GM23338 (cell line): ENCODE measurements around the gene CDK7. TPM values are rescaled to one million over a fixed set of nuclear protein-coding genes. Genes with fewer than 3 reads are reported as not detected.

Source experiments
- ATAC-seq: fragments of 200-7000 bp; cut with Tn5 transposase; 3 replicates; pipeline ENCODE4 v1.9.1; 2020
- DNase-seq: peaks from one replicate; pipeline ENCODE4 v3.0.0-alpha.2; 2015; ENCODE audit warnings: low spot score
- H2AFZ ChIP-seq: fragments of 200-600 bp; sonication (generic); 2 replicates; pipeline ENCODE4 v1.8.0; 2016; ENCODE audit warnings: antibody characterized with exemption, mild to moderate bottlenecking, moderate library complexity
- H3F3A ChIP-seq: fragments of 200-600 bp; sonication (generic); replicated peaks from 2 replicates; pipeline ENCODE4 v1.8.0; 2017; ENCODE audit warnings: antibody characterized with exemption, mixed run types, low read depth
- H3K27ac ChIP-seq: fragments of 200-600 bp; sonication (generic); 2 replicates; pipeline ENCODE4 v1.6.1; 2016; ENCODE audit warnings: low read depth
- H3K27me3 ChIP-seq: fragments of 200-600 bp; sonication (generic); 2 replicates; pipeline ENCODE4 v1.8.0; 2016; ENCODE audit warnings: mild to moderate bottlenecking, mixed run types, moderate library complexity; ENCODE audit not compliant: insufficient read depth
- H3K36me3 ChIP-seq: fragments of 200-600 bp; sonication (generic); 2 replicates; pipeline ENCODE4 v1.8.0; 2016; ENCODE audit warnings: mild to moderate bottlenecking; ENCODE audit not compliant: insufficient read depth
- H3K4me1 ChIP-seq: fragments of 200-600 bp; sonication (generic); 2 replicates; pipeline ENCODE4 v1.8.0; 2016; ENCODE audit warnings: mild to moderate bottlenecking, moderate library complexity; ENCODE audit not compliant: insufficient read depth
- H3K4me2 ChIP-seq: fragments of 200-600 bp; sonication (generic); 2 replicates; pipeline ENCODE4 v1.7.1; 2017; ENCODE audit warnings: mixed run types
- H3K4me3 ChIP-seq: fragments of 200-600 bp; sonication (generic); 2 replicates; pipeline ENCODE4 v1.6.1; 2016; ENCODE audit warnings: mixed run types
- H3K79me2 ChIP-seq: fragments of 200-600 bp; sonication (generic); replicated peaks from 2 replicates; pipeline ENCODE4 v1.8.0; 2017; ENCODE audit warnings: mild to moderate bottlenecking; ENCODE audit not compliant: insufficient read depth
- H3K9me2 ChIP-seq: fragments of 200-600 bp; sonication (generic); 2 replicates; pipeline ENCODE4 v1.8.0; 2017; ENCODE audit not compliant: insufficient read depth
- H4K20me1 ChIP-seq: fragments of 200-600 bp; sonication (generic); replicated peaks from 2 replicates; pipeline ENCODE4 v1.8.0; 2017; ENCODE audit warnings: mild to moderate bottlenecking; ENCODE audit not compliant: insufficient read depth
- H3K27ac Mint-ChIP-seq: 2 replicates; pipeline ENCODE4 v1.8.0; 2020; ENCODE audit warnings: inconsistent platforms, mild to moderate bottlenecking, moderate library complexity, mixed read lengths
- H3K27me3 Mint-ChIP-seq: 3 replicates; pipeline ENCODE4 v1.8.0; 2022; ENCODE audit warnings: low read depth, mild to moderate bottlenecking, moderate library complexity, mixed read lengths, inconsistent platforms; ENCODE audit not compliant: insufficient read depth, poor library complexity
- H3K36me3 Mint-ChIP-seq: 3 replicates; pipeline ENCODE4 v1.8.0; 2021; ENCODE audit warnings: low read depth, mild to moderate bottlenecking, inconsistent platforms, moderate library complexity, mixed read lengths
- H3K4me1 Mint-ChIP-seq: 3 replicates; pipeline ENCODE4 v1.8.0; 2020; ENCODE audit warnings: mild to moderate bottlenecking, inconsistent platforms, mixed read lengths
- H3K4me3 Mint-ChIP-seq: 3 replicates; pipeline ENCODE4 v1.8.0; 2021; ENCODE audit warnings: moderate library complexity, mild to moderate bottlenecking, inconsistent platforms, mixed read lengths
- H3K9me3 Mint-ChIP-seq: 3 replicates; pipeline ENCODE4 v1.8.0; 2020; ENCODE audit warnings: moderate library complexity, mild to moderate bottlenecking, inconsistent platforms, mixed read lengths
- CREB1 ChIP-seq: fragments of 250-450 bp; sonication (Bioruptor Pico); IDR thresholded peaks from 2 replicates; pipeline ENCODE4 v1.5.0; 2020; ENCODE audit warnings: low read depth, mild to moderate bottlenecking, moderate library complexity
- CTCF ChIP-seq, 2 experiments: fragments of 200-600 bp in 1 of 2; sonication (generic) in 1 of 2; conservative IDR thresholded peaks; 2 replicates each; pipeline versions ENCODE4 v1.5.1 to v1.6.1; 2016 to 2017; ENCODE audit warnings: antibody characterized with exemption in 2 of 2, low read depth in 2 of 2, mild to moderate bottlenecking in 2 of 2, moderate library complexity in 1 of 2
- EZH2 ChIP-seq: fragments of 200-600 bp; sonication (generic); IDR thresholded peaks from one replicate; pipeline ENCODE4 v1.8.0; 2017; ENCODE audit warnings: antibody characterized with exemption, mild to moderate bottlenecking, low read depth; ENCODE audit not compliant: unreplicated experiment
- EZH2phosphoT487 ChIP-seq: fragments of 200-600 bp; sonication (generic); IDR thresholded peaks from one replicate; pipeline ENCODE4 v1.8.1; 2018; ENCODE audit warnings: antibody characterized with exemption; ENCODE audit not compliant: unreplicated experiment
- JUNB ChIP-seq: IDR thresholded peaks from one replicate; pipeline ENCODE4 v1.6.1; 2016; ENCODE audit warnings: antibody characterized with exemption; ENCODE audit not compliant: unreplicated experiment
- NANOG ChIP-seq: IDR thresholded peaks from 2 replicates; pipeline ENCODE4 v1.6.1; 2016; ENCODE audit warnings: antibody characterized with exemption, borderline replicate concordance
- POLR2AphosphoS5 ChIP-seq: IDR thresholded peaks from 2 replicates; pipeline ENCODE4 v1.6.1; 2016; ENCODE audit warnings: antibody characterized with exemption, low read depth
- REST ChIP-seq: IDR thresholded peaks from one replicate; pipeline ENCODE4 v1.6.1; 2018; ENCODE audit warnings: antibody characterized with exemption; ENCODE audit not compliant: unreplicated experiment
- ZNF114 ChIP-seq: fragments of 250-450 bp; sonication (Bioruptor Pico); IDR thresholded peaks from 2 replicates; pipeline ENCODE4 v1.5.0; 2020; ENCODE audit warnings: mild to moderate bottlenecking, moderate library complexity
- ZNF331 ChIP-seq: fragments of 250-450 bp; sonication (Bioruptor Pico); IDR thresholded peaks from 2 replicates; pipeline ENCODE4 v1.5.0; 2020; ENCODE audit warnings: low read depth, mild to moderate bottlenecking, moderate library complexity
- ZNF462 ChIP-seq: fragments of 250-450 bp; sonication (Bioruptor Pico); IDR thresholded peaks from 2 replicates; pipeline ENCODE4 v1.5.0; 2020; ENCODE audit warnings: mild to moderate bottlenecking, moderate library complexity
- polyA plus RNA-seq: library from polyadenylated mRNA; unstranded; fragments of >200 nt; fragmentation: Nextera tagmentation; extraction: Ambion mirVana; gene quantifications from 2 replicates; pipeline ENCODE4 v1.2.1, GENCODE V29; 2016
- total RNA-seq: library from RNA; depleted of rRNA; stranded (reverse); fragments of >200 nt; shearing (Covaris generic); gene quantifications from 2 replicates; pipeline ENCODE4 v1.2.3, GENCODE V29; 2014

Gene CDK7
- total and polyA plus RNA-seq, 2 experiments from 2014 or later, result 78.4 to 80.7 TPM

GRCh38 chr5:69265931-69266330 lies 31.2 kb downstream of the CDK7 start:
- peak overlapping the region; percentile 72; the same call in 1 of the 2 replicates for H3K27ac ChIP-seq
- Mint-ChIP-seq H3K4me3 (no peak overlapping the region), H3K27ac (peak overlapping the region; percentile 55), H3K9me3 (no peaks in the 10 kb centered on the region), H3K27me3 (peaks cover 5% of the 10 kb centered on the region), H3K36me3 (peaks cover 68% of the 10 kb centered on the region), H3K4me1 (no peaks in the 10 kb centered on the region)
- H3K4me3 ChIP-seq, result no peak overlapping the region
- H4K20me1 ChIP-seq, result 0 out of 2 replicates have a peak, but pooled peaks cover 9% of the 10 kb centered on the region
- no peaks in the 10 kb centered on the region for H3K27me3 ChIP-seq
- no peak overlapping the region for H3K4me2 ChIP-seq
- TF ChIP-seq CTCF (conservative IDR thresholded peaks at IDR 0.05; ENCODE audit: low read depth in 2 of 2) (peak; percentile 86 to 92), ZNF331 (CRISPR knock-in tag) (peak; percentile 82), REST (no peak)
- H3F3A ChIP-seq, result peaks cover 8% of the 10 kb centered on the region
- peak; percentile 100 for ATAC-seq
- H2AFZ ChIP-seq, result no peak overlapping the region
- peaks cover 49% of the 10 kb centered on the region for H3K36me3 ChIP-seq
- DNase-seq, result peak; percentile 94
- H3K9me2 ChIP-seq, result no peaks in the 10 kb centered on the region
- no peaks in the 10 kb centered on the region for H3K4me1 ChIP-seq
- H3K79me2 ChIP-seq, result no peaks in the 10 kb centered on the region

- ATAC-seq (no peak), DNase-seq (no peak)
- Mint-ChIP-seq H3K27ac (no peak overlapping the region), H3K4me1 (no peaks in the 10 kb centered on the region), H3K4me3 (no peak overlapping the region), H3K36me3 (peaks cover 52% of the 10 kb centered on the region), H3K9me3 (no peaks in the 10 kb centered on the region), H3K27me3 (peaks cover 5% of the 10 kb centered on the region)
- no peaks in the 10 kb centered on the region for H3K9me2 ChIP-seq
- peaks cover 34% of the 10 kb centered on the region for H3K36me3 ChIP-seq
- no peak overlapping the region for H3K4me3 ChIP-seq
- no peaks in the 10 kb centered on the region for H3K27me3 ChIP-seq
- H3K79me2 ChIP-seq, result no peaks in the 10 kb centered on the region
- no peak overlapping the region for H2AFZ ChIP-seq
- peaks cover 3% of the 10 kb centered on the region; the same call in 1 of the 2 replicates for H3F3A ChIP-seq
- no peak overlapping the region for H3K4me2 ChIP-seq
- H4K20me1 ChIP-seq, result no peaks in the 10 kb centered on the region
- H3K27ac ChIP-seq, result no peak overlapping the region
- H3K4me1 ChIP-seq, result no peaks in the 10 kb centered on the region
- TF ChIP-seq ZNF462 (CRISPR knock-in tag), result no peak
- no peak for TF ChIP-seq NANOG
- TF ChIP-seq ZNF331 (CRISPR knock-in tag), result no peak
- TF ChIP-seq JUNB, result no peak
- TF ChIP-seq EZH2phosphoT487, result no peak
- TF ChIP-seq CREB1 (CRISPR knock-in tag), result no peak
- TF ChIP-seq ZNF114, result no peak
- TF ChIP-seq POLR2AphosphoS5, result no peak
- no peak for TF ChIP-seq EZH2
Measured at GRCh38 chr5:69268899-69269298, 34.2 kb downstream of the CDK7 start.
